NCI-H226 (cell line): ENCODE measurements around the gene HCN4.

ENCODE experiments used
- DNase-seq: peaks from one replicate; pipeline ENCODE4 v3.0.0-alpha.2; 2015

Gene HCN4

GRCh38 chr15:73368301-73369136, at the start of gene HCN4:
Gene HCN4 (minus strand): TSS chr15:73368958. CDS start chr15:73368270, 688 bp downstream.
- DNase-seq: peak; percentile 57

DNA sequence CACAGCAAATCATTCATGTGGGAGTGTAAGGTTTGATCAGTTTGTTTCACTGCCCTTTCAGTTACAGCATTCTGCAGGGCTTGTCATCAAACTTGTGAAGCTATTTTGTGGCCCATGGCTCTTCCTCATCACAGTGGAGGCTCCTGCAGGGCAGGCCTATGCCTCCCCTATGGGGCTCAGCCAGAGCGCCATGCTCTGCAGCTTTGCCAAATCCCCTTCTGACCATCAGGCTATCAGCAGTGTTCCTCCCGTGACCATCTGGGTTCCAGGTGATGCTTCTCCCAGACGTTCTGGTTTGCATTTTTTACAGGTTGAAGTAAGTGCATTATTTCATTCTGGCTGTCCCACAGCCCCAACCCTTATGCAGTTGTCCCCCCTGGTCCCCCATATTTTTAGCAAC, 46.1 kb upstream of the HCN4 start:
- no peak for DNase-seq

- peak; percentile 85 for DNase-seq
Observed at GRCh38 chr15:73403171-73403570, 34.4 kb upstream of the HCN4 start.

DNA sequence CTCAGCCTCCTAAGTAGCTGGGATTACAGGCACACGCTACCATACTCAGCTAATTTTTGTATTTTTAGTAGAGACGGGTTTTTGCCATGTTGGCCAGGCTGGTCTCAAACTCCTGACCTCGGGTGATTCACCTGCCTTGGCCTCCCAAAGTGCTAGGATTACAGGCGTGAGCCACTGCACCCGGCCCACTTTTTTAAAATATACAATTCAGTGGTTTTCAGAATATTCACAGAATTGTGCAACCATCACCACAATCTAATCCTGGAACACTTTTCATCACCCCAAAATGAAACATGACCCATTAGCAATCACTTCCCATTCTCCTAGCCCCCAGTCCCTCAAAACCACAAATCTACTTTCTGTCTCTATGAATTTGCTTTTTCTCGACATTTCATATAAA, 31.5 kb upstream of the HCN4 start:
- peak; percentile 72 for DNase-seq

- DNase-seq: peak; percentile 30
Observed at GRCh38 chr15:73398861-73399260, 30.1 kb upstream of the HCN4 start.

- no peak for DNase-seq
Observed at GRCh38 chr15:73397461-73397860, 28.7 kb upstream of the HCN4 start.

GRCh38 chr15:73395671-73396070, 26.9 kb upstream of the HCN4 start:
- DNase-seq: no peak

- DNase-seq: no peak
Observed at GRCh38 chr15:73394782-73395181, 26.0 kb upstream of the HCN4 start.

GRCh38 chr15:73393336-73393735, 24.6 kb upstream of the HCN4 start:
- DNase-seq: no peak

DNA sequence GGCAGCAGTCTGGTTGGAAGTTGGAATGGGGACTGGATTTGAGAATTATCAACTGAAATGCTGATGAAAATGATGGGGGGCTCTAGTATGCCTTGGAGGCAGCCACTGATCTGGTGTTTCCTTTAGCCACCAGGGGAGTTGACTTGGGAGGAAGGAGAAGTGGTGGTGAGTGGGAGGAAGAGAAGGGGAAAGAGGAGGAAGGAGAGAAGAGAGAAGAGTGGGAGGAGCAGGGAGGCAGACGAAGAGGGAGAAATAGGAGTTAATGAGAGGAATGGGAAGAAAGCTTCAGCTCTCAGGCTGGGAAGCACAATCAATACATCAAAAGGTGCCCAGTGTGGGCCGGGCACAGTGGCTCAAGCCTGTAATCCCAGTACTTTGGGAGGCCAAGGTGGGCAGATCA, 23.3 kb upstream of the HCN4 start:
- no peak for DNase-seq

DNA sequence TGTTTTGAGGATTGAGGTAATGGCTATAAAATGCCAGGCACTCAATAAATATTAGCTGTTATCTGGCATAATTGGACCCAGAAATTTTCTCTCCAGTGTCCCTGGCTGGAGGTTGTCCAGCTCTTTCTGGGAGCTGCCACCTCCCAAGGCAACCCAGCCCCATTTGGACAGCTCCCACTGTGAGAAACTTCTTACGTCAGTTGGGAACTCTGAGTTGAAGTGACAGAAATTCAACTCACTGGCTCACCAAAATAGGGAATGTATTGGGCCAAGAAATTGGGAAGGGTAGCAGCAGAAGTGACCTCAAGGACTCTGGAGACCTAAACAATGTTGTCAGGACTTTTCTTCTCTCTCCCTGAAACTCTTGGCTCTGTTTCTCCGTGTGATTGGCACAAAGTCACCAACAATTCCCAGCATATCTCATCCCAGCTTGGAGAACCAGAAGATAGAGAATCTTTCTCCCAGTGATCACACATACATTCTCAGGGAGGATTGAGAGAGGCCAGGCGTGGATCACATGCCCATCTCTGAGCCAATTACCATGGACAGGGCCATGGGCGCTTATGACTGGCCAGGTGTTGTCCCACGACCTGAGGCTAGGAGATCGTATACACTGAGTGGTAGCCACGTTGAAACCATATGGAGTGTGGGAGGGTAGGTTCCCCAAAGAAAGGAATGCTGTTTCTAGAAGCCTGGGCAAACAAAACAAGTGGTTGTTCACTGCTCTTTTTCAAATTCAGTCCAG, 22.5 kb upstream of the HCN4 start:
- peak; percentile 35 for DNase-seq

GRCh38 chr15:73389971-73390544, 21.3 kb upstream of the HCN4 start:
- peak; percentile 75 for DNase-seq

DNA sequence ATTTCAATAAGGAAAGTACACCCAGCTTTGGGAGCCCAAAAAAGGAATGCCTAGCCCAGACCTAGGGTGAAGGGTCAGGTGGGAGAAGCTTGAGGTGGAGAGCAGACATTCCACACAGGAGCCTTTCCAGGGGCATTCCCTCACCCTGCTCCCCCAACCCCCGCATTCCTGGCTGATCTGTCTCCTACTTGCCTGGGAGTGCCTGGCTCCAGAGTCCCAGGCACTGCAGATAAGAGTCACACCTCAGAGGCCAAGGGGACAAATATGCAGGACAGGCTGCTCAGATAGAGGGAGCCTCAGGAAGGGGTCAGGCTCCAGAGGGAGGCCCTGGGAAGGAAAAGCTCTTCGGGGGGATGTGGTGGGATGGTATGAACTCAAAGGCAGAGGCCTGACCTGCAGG, 20.8 kb upstream of the HCN4 start:
- peak; percentile 94 for DNase-seq

- peak; percentile 100 for DNase-seq
Observed at GRCh38 chr15:73388256-73388781, 19.6 kb upstream of the HCN4 start.

GRCh38 chr15:73387507-73388255, 18.9 kb upstream of the HCN4 start:
- DNase-seq: peak; percentile 58

- DNase-seq: no peak
Observed at GRCh38 chr15:73386886-73387506, 18.2 kb upstream of the HCN4 start.

DNA sequence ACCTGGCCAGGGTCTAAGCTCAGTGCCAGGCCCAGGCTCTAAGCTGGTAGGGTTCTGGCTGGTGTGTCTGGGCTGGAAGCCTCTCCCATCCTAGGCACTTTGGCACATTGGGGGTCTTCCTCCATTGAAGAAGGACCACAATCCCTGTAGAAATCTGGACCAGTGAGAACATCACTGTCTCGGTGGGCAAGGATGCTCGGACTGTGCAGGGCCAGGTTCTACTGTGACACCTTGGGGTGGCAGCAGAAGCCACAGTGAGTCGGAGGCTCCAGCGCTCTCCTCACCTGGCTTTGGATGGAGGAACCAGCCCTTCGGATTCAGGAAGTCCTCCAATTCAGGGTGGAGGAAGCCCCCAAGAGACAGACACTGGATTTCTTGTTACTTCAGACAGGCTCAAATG, 17.5 kb upstream of the HCN4 start:
- DNase-seq: no peak

DNA sequence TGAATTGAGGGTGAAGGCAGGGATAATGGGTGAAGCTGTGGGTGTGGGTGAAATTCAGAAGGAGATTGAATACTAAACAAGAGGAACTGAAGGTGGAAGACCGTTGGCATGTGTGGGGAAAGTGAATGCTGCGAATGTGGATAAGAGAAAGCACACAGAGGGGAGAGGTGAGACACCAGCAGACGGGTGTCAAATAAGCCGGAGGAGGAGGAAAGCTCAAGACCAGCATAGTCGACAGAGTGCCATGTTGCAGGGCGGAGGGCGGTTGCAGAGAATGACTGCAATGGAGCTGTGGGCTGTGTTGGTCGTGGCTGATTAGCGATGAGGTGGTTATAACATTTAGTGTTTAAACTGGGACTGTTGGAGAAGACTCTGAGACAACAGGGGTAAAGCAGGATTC, 16.4 kb upstream of the HCN4 start:
- DNase-seq: no peak

- no peak for DNase-seq
Observed at GRCh38 chr15:73383310-73384189, 14.8 kb upstream of the HCN4 start.

- DNase-seq: no peak
Observed at GRCh38 chr15:73382115-73382514, 13.4 kb upstream of the HCN4 start.

- DNase-seq: no peak
Observed at GRCh38 chr15:73380661-73381060, 11.9 kb upstream of the HCN4 start.
